Stimulated activated CD4-positive, alpha-beta T cell treated with anti-CD3 and anti-CD28 coated beads, TNF-alpha, amount 100 ng/mL, for 4 hours (primary cell): ENCODE data around the gene ANKLE1.
A peak's percentile ranks its signal among the peaks of the same experiment; 100 is the strongest.
"Not testable (repeated sequence)": the region's sequence is repeated elsewhere in the genome, so short reads cannot be mapped to it uniquely, and the experiment has no call there.

Experiments
- DNase-seq, 3 experiments: peaks; one replicate each; pipeline ENCODE4 v3.0.0-alpha.2; 2020; ENCODE audit warnings: low read depth in 3 of 3

ANKLE1 gene

DNA sequence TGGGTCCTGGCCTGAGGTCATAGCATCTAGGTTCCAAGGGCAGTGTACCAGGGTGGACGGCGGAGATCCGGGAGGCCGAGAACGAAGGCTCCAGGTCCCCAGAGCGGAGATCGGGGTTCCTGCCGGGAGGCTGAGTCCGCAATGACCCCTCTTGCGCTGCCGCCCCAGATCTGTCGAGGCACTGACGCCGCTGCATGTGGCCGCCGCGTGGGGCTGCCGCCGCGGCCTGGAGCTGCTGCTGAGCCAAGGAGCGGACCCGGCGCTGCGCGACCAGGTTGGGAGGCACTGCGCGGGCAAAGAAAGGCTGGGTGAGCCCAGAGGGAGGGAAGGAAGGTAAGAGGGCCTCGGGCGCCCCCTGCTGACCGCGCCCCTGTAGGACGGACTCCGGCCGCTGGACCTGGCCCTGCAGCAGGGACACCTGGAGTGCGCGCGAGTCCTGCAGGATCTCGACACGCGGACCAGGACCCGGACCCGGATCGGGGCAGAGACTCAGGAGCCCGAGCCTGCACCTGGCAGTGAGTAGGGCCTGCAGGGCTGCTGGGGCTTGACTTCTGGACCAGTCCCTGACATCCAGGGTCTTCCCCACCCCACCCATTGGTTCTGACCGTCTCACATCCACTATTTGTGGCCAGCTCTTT lies 906 bp downstream of the ANKLE1 start:
- peak; percentile 58 to 64 (median 63) for DNase-seq

- no peak for DNase-seq
These were observed 1.8 kb downstream of the ANKLE1 start for GRCh38 chr19:17283504-17283996.

- no peak for DNase-seq
These were observed 3.9 kb downstream of the ANKLE1 start for GRCh38 chr19:17285415-17286135.

GRCh38 chr19:17286263-17286662 lies 4.6 kb downstream of the ANKLE1 start:
- DNase-seq: no peak

DNA sequence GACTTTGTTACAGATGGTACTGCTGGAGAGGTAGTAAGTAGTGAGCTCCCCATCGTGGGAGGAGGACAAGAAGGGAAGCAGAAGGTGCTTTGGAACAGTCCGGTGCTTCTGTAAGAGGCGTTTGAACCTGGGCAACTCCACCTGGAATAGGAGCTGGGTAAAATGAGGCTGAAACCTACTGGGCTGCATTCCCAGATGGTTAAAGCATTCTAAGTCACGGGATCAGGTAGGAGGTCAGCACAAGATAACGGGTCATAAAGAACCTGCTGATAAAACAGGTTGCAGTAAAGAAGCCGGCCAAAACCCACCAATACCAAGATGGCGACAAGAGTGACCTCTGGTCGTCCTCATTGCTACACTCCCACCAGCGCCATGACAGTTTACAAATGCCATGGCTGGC lies 5.1 kb downstream of the ANKLE1 start:
- no peak for DNase-seq

DNA sequence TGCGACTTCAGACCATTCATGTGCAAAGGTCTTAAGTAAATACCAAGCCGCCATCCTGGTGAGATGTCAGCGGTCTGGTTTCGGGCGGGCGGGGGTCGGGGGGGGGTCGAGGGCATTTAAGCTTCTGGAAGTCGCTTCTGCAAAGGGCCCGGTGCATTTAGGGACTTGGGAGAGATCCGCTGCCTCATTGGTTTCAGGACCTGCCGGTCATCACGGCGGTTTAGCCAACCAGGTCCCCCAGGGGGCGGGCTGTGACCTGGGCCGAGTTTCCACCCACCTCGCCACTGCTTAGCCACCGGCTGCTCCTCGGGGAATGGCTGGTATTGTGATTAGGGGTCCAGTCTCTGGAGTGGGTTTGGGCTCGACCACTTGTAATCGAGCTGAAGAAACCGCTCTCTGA lies 7.8 kb downstream of the ANKLE1 start:
- peak in 1 of 3 experiments; percentile 30 for DNase-seq

DNA sequence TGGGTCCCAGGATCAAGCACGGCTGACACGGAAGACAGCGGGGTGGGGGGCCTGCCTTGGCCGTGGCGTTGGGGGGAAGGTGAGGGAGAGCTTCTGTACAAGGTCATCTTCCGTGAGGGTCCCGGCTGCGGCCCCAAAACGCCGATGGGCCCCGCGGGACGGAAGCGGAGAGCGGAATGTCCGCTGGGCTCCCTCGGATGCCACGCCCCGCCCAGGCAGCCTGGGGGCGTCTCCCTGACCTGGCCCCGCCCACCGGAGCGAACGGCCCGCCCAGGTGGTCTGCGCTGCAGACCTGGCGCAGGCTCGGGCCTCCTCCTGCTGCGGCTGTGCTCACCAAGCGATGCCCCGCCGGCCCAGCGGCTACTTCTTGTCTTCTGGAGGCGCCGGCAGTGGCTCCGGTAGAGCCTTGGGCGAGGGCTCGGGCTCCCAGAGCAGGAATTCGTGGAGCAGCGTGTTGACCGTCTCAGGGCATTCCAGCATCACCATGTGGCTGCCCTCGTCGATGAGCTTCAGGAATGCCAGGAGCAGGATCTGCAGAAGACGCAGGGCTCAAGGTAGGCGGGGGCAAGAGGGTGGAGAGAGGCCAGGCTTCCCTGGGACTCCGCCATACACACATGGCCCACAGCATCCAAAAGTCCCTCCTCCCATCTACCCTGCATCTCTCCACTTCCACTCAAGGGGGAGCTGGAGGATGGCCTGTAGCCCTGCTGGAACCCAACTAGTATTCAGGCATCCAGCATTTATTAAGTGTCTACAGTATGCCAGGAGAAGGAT lies 10.8 kb downstream of the ANKLE1 start:
- DNase-seq: peak; percentile 55 to 68 (median 59)

DNA sequence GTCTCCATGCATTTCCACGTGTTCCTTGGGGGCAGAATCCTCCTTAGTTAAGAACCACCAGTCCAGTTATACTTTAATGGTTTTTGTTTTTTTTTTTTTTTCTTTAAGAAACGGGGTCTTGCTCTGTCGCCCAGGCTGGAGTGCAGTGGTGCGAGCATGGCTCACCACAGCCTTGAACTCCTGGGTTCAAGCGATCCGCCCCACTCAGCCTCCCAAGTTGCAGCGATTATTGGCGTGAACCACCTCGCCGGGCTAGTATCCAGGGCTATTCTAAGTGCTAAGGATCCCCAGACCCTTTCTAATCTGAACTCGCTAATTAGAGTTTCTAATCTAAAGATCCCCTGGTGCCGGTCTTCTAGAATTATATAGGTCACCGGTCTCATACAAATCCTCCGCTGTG lies 11.9 kb downstream of the ANKLE1 start:
- no peak for DNase-seq

DNA sequence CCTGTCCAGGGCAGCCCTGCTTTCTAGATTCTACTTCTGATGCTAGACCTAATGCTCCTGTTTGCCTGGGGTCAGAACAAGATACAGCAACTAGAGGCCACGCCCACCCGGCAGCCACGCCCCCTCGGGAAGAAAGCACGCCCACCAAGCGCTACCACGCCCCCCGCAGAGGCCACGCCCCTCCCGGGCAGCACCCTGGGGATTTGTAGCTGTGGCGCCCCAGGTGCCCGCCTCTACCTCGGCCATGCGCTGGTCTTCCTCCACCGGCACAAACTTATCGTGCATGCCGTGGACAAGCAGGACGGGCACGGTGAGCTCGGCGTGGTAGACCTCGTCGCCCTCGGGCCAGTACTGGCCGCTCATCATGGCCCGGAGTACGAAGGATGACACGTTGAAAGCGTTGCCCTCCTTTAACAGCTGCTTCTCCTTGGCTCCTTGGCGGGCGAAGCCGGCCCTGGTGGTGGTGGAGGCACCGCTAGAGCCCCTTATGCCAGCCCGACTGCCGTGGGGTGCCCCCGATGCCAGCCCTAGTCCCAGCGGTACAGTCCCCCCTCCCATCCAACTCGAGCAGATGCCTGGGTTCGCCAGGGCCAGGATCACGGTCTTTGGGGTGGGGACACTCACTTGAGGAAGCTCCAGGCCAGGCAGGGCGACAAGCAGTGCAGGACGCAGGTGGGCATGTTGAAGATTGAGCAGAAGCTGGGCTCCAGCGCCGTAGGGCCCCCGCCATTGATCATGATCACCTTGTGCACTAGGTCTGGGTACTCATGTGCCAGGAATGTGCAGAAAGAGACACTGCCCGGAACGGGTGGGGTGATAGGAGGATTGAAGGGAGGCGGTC lies 12.6 kb downstream of the ANKLE1 start:
- DNase-seq: peak in 1 of 3 experiments; percentile 26

DNA sequence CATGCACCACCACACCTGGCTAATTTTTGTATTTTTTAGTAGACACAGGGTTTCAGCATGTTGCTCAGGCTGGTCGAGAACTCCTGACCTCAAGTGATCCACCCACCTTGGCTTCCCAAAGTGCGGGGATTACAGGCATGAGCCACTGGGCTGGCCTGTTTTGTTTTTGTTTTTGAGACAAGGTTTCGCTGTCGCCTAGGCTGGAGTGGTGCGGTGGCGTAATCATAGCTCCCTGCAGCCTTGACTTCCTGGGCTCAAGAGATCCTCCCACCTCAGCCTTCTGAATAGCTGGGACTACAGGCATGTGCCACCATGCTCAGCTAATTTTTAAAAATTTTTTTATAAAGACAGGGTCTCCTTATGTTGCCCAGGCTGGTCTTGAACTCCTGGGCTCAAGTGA lies 13.8 kb downstream of the ANKLE1 start:
- DNase-seq: not testable (repeated sequence)

GRCh38 chr19:17296273-17296672 lies 14.6 kb downstream of the ANKLE1 start:
- DNase-seq: no peak

DNA sequence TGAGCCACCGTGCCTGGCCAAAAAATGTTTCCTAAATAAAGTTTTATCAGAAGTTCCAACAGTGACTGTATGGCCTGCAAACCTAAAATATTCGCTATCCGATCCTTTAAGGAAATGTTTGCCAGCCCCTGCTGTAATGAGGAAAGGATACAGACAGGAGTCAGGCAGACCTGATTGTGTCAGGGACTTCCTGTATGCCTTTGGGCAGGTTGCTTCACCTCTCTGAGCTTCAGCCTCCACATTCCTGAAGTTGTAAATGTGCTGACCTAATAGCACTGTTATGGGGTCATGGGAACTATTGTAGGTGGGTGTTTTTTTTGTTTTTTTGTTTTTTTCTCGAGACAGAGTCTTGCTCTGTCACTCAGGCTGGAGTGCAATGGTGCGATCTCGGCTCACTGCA lies 15.3 kb downstream of the ANKLE1 start:
- no peak for DNase-seq

GRCh38 chr19:17300992-17301619 lies 19.4 kb downstream of the ANKLE1 start:
- no peak for DNase-seq

DNA sequence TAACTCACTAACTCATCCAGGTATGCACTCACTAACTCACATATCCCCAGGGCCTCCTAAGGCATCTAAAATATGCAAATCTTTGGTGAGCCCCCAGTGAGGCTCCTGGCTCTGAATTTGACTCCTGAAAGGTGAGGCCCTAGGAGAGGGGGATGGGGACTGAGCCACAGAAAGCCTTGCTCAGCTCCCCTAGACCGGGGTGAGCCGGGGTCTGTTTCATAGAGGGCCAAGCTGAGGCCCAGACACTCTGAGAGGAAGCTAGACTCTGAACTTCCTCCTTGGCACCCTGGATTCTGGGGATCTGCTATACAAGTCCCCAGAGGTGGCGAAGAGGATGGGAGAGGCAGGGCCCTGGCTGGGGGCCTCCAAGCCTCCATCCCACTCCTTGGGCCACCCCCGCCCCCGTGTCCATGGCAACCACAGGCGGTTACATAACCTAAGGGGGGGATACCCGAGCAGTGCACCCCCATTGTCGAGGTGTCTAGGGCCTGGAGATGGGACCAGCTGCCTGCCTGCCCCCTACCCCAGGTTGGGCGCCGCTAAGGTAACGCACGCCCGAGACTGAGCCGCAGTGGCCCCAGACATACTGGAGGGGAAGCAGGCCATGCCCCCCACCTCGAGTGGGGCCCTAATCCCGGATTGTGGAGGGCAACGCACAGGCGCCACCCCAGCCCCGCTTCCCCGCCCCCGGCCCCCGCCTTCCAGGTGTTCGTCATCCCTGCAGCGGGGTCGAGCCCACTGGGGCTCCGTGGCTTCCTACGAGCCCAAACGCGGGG lies 20.9 kb downstream of the ANKLE1 start:
- no peak for DNase-seq

GRCh38 chr19:17303167-17303939 lies 21.7 kb downstream of the ANKLE1 start, which contains the start of gene ABHD8:
ABHD8 (minus strand) TSS chr19:17303425; CDS start chr19:17301616, 1,809 bp downstream.
- peak; percentile 87 for DNase-seq

GRCh38 chr19:17303940-17304267 lies 22.2 kb downstream of the ANKLE1 start:
- DNase-seq: no peak

DNA sequence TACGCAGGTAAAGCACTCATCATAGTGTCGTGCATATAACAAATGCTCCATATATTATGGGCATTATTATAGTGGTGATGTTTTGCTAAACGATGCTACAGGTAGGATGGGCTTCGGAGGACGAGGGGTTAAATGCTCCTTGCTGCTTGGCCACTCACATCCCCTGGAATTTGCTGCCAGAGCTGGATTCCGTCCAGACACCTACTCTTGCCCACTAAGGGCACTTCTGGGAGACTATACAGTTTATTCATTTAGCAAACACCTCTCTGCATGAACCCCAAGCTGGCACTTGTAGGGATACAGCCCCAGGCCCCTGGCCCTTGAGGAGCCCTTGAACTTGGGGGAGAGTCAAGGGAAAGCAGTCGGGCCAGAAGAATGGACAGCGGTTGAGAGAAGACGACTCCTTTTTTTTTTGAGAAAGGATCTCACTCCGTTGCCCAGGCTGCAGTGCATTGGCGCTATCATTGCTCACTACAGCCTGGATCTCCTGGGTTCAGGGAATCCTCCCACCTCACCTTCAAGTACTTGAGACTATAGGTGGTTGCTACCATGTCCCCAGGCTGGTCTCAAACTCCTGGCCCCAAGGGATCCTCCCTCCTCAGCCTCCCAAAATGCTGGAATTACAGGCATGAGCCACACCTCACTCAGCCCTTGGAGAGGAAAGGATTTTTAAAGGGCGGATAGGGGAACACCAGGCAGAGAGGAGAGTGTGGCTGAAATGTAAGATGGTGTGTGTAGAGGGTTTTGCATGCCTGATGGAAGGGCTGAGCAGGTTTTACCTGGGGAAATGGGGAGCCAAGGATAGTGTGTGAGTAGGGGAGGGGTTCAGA lies 22.9 kb downstream of the ANKLE1 start:
- no peak for DNase-seq

GRCh38 chr19:17305216-17305516 lies 23.5 kb downstream of the ANKLE1 start:
- DNase-seq: no peak
